Thoracic aorta (tissue), 2 donors: ENCODE measurements around the gene PLEKHG3. TPM values are rescaled to one million over a fixed set of nuclear protein-coding genes. Genes with fewer than 3 reads are reported as not detected.

Experiments used
- ATAC-seq: fragments of 150-250 bp; one replicate; pipeline ENCODE4 v1.8.0; 2017; ENCODE audit warnings: low read depth; ENCODE audit not compliant: insufficient number of reproducible peaks, low FRiP score
- DNase-seq: peaks from one replicate; pipeline ENCODE4 v3.0.0-alpha.2; 2020; ENCODE audit warnings: low spot score
- H3K27ac ChIP-seq, 2 donors: fragments of 200-600 bp; sonication (generic); 1 replicate in 1 of 2; 2 replicates in 1 of 2; pipeline ENCODE4 v1.5.1; 2016; ENCODE audit warnings: mild to moderate bottlenecking in 2 of 2, moderate library complexity in 2 of 2
- H3K27me3 ChIP-seq: fragments of 200-600 bp; sonication (generic); replicated peaks from 2 replicates; pipeline ENCODE4 v1.6.0; 2016; ENCODE audit warnings: mild to moderate bottlenecking; ENCODE audit not compliant: insufficient read depth
- H3K36me3 ChIP-seq: fragments of 200-600 bp; sonication (generic); one replicate; pipeline ENCODE4 v1.5.1; 2016
- H3K4me1 ChIP-seq, 2 donors: fragments of 200-600 bp; sonication (generic); 1 replicate in 1 of 2; 2 replicates in 1 of 2; pipeline versions ENCODE4 v1.5.1 to v1.6.0; 2016; ENCODE audit warnings: low read depth in 2 of 2, mild to moderate bottlenecking in 1 of 2; ENCODE audit not compliant: control insufficient read depth in 1 of 2
- H3K4me3 ChIP-seq: fragments of 200-600 bp; sonication (generic); 2 replicates; pipeline ENCODE4 v1.5.1; 2016; ENCODE audit warnings: mild to moderate bottlenecking
- H3K9me3 ChIP-seq: fragments of 200-600 bp; sonication (generic); 2 replicates; pipeline ENCODE4 v1.5.1; 2016
- CTCF ChIP-seq: fragments of 200-600 bp; sonication (generic); IDR thresholded peaks from one replicate; pipeline ENCODE4 v1.5.1; 2019; ENCODE audit warnings: antibody characterized with exemption
- total RNA-seq, 2 donors: library from RNA; depleted of rRNA; stranded (reverse); fragments of >200 nt; gene quantifications; one replicate each; pipeline versions ENCODE4 v1.1.0 to v1.2.3, GENCODE V29; 2016

Gene PLEKHG3
- total RNA-seq, 2 donors from 2014 or later: 63.2 to 71.5 TPM

- no peak for TF ChIP-seq CTCF
- H3K4me3 ChIP-seq: no peak overlapping the region
- DNase-seq (no peak), ATAC-seq (no peak)
- peaks cover 0 to 6% of the 10 kb centered on the region in 2 donors for H3K4me1 ChIP-seq
- no peaks in the 10 kb centered on the region for H3K36me3 ChIP-seq
- no peaks in the 10 kb centered on the region for H3K27me3 ChIP-seq
- no peaks in the 10 kb centered on the region for H3K9me3 ChIP-seq
- H3K27ac ChIP-seq: no peak overlapping the region
Observed at GRCh38 chr14:64782196-64782595, 78.0 kb downstream of the PLEKHG3 start.

- Histone ChIP-seq H3K4me3 (no peak overlapping the region), H3K27me3 (no peaks in the 10 kb centered on the region), H3K36me3 (no peaks in the 10 kb centered on the region), H3K27ac (no peak overlapping the region), H3K9me3 (no peaks in the 10 kb centered on the region), H3K4me1 (peaks cover 0 to 11% of the 10 kb centered on the region in 2 donors)
- ATAC-seq (no peak), DNase-seq (no peak)
- TF ChIP-seq CTCF: no peak
Observed at GRCh38 chr14:64784006-64784405, 79.8 kb downstream of the PLEKHG3 start.

GRCh38 chr14:64786296-64787149 is 82.3 kb downstream of the PLEKHG3 start:
- no peaks in the 10 kb centered on the region for H3K9me3 ChIP-seq
- no peak for TF ChIP-seq CTCF
- H3K27ac ChIP-seq: no peak overlapping the region
- H3K36me3 ChIP-seq: no peaks in the 10 kb centered on the region
- H3K27me3 ChIP-seq: no peaks in the 10 kb centered on the region
- H3K4me3 ChIP-seq: no peak overlapping the region
- peaks cover 0 to 11% of the 10 kb centered on the region in 2 donors for H3K4me1 ChIP-seq
- no peak for DNase-seq
- ATAC-seq: no peak

- DNase-seq (no peak), ATAC-seq (no peak)
- no peak overlapping the region for H3K27ac ChIP-seq
- no peaks in the 10 kb centered on the region for H3K27me3 ChIP-seq
- H3K9me3 ChIP-seq: no peaks in the 10 kb centered on the region
- TF ChIP-seq CTCF: no peak
- no peak overlapping the region for H3K4me3 ChIP-seq
- H3K36me3 ChIP-seq: no peaks in the 10 kb centered on the region
- H3K4me1 ChIP-seq: peaks cover 0 to 11% of the 10 kb centered on the region in 2 donors
Observed at GRCh38 chr14:64787619-64788018, 83.4 kb downstream of the PLEKHG3 start.

GRCh38 chr14:64788706-64789105 is 84.5 kb downstream of the PLEKHG3 start:
- no peak for ATAC-seq
- H3K27me3 ChIP-seq: no peaks in the 10 kb centered on the region
- no peak overlapping the region for H3K27ac ChIP-seq
- no peaks in the 10 kb centered on the region for H3K36me3 ChIP-seq
- no peak for TF ChIP-seq CTCF
- no peak for DNase-seq
- no peak overlapping the region for H3K4me3 ChIP-seq
- H3K4me1 ChIP-seq: peaks cover 0 to 11% of the 10 kb centered on the region in 2 donors
- H3K9me3 ChIP-seq: no peaks in the 10 kb centered on the region
